Stimulated activated CD4-positive, alpha-beta T cell treated with anti-CD3 and anti-CD28 coated beads, Interleukin-12 subunit alpha, Interleukin-12 subunit beta, amount 100 ng/mL, for 4 hours (primary cell): ENCODE results near the gene TRIM61.
"Not testable (repeated sequence)": the region's sequence is repeated elsewhere in the genome, so short reads cannot be mapped to it uniquely, and the experiment has no call there.

Experiments used
- DNase-seq: peaks from one replicate; pipeline ENCODE4 v3.0.0-alpha.2; 2020

TRIM61 gene

DNA sequence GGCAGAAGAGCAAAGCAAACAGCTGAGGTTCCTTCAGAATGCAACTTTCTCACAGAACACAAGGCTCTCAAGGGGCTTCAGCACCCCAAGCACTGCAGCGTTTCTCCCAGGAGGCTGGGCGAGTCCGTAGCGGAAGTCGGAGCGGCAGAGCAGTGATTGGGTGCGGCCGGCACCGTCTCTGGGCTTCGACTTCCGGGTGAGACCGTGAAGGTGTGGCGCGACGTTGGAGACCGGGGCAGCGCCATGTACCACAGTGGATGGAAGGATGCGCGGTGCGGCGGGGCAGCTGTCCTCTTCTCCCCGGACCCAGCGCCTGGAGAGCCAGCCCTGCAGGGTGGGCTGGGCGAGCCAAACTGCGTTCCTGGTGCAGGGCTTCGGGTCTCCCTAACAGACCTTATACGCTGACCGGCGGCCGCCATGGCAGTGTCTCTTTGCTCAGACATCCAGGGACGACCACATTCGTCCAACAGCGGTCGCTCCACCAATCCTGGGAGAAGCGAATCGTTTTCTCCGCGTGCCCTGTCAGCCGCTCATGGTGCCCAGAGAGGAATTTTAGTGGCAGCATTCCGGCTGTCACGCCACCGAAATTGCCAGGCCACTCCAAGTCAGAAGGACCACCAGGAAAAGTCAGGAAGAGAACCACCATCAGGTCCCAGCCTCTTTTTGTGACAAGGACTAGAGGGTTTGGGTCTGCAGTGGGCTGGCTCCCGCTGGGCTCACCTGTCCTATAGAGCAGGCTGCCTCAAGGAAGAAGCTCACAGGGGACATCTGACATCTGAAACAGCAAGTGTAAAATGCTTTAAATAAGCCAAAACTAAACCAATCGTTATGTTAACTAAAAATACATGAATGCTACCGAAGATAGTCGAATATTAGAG, 20.5 kb downstream of the TRIM61 start:
- DNase-seq = peak; percentile 66

DNA sequence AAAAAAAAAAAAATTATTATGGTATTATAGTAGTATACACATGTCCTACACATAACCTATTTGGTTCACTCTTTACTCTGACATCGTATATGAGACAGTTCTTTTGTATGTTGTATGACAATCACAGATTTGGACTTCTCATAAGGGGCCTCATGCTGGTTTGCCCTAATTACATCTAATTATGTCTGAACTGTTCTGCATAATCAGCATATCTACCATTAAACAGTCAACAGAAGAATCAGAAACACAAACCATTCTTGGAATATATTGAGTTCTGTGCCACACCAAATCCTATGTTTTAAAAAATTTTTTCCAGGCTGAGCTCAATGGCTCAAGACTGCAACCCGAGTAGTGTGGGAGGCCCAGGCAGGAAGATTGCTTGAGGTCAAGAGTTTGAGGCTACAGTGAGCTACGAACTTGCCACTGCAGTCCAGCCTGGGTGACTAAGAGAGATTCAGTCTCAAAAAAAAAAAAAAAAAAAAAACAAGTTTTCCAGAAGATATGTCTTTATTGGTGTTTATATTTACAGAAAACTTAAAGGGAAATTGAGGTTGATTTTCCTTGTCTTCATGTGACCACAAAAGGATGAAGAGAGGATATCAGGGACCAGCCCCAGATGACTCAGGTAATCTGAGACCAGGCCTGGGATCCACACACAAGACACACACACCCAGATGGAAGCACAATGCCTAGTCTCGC, 22.2 kb downstream of the TRIM61 start:
- DNase-seq = no peak

GRCh38 chr4:164952551-164952950, 24.9 kb downstream of the TRIM61 start:
- no peak for DNase-seq

GRCh38 chr4:164949448-164950143, 27.9 kb downstream of the TRIM61 start:
- DNase-seq = no peak

GRCh38 chr4:164948975-164949374, 28.5 kb downstream of the TRIM61 start:
- DNase-seq = no peak

DNA sequence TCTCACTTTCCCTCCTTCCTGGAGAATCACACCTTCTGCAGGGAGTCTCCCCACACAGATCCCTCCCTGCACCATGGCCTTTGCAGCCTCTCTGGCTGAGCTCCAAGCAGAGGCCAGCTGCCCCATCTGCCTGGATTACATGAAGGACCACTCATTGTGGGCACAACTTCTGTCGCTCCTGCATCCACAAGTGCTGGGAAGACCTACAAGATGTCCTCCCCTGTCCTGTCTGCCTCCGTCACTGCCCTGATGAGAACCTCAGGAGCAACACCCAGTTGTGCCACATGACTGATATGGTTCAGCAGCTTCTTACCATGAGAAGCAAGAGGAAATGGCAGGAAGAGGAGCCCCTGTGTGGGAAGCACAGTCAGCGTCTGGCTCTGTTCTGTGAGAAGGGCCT, 29.5 kb downstream of the TRIM61 start:
- not testable (repeated sequence) for DNase-seq

- DNase-seq = no peak
Observed at GRCh38 chr4:164946810-164947209, 30.6 kb downstream of the TRIM61 start.

- no peak for DNase-seq
Observed at GRCh38 chr4:164945146-164945545, 32.3 kb downstream of the TRIM61 start.

- no peak for DNase-seq
Observed at GRCh38 chr4:164943192-164943591, 34.3 kb downstream of the TRIM61 start.

GRCh38 chr4:164937576-164938270, 39.7 kb downstream of the TRIM61 start:
- DNase-seq = no peak

- DNase-seq = not testable (repeated sequence)
Observed at GRCh38 chr4:164935865-164936606, 41.4 kb downstream of the TRIM61 start.

DNA sequence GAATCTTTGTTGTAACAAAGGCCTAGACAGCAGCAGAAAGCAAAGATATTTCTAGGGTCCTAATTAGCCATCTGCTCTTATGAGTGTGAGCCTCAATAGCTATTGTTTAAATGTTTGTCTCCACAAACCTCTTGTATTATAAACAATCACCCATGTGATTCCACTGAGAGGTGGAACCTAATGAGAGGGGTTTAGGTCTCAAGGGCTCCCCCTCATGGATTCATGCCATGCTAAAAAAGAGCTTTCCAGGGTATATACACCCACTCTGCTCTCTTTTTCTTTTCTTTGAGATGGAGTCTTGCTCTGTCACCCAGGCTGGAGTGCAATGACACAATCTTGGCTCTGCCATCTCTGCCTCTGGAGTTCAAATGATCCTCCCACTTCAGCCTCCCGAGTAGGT, 42.1 kb downstream of the TRIM61 start:
- DNase-seq = no peak

DNA sequence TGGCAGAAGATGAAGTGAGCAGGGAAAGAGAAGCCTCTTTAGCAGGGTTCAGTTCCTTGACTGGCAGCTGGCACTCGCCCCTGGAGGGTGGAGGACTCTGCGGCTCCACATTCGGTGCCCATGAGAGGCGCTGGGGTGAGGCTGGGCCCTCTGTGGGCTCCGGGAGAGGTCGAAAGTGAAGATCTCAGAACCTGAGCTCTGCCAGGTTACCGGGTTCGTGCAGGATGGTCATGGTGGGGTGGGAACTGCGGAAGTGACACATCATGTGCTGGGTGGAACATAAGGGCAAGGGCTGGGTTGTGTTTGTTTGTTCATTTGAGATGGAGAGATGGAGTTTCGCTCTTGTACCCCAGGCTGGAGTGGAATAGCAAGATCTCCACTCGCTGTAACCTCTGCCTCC, 44.2 kb downstream of the TRIM61 start:
- DNase-seq = no peak

GRCh38 chr4:164931551-164932324, 45.7 kb downstream of the TRIM61 start:
- no peak for DNase-seq

DNA sequence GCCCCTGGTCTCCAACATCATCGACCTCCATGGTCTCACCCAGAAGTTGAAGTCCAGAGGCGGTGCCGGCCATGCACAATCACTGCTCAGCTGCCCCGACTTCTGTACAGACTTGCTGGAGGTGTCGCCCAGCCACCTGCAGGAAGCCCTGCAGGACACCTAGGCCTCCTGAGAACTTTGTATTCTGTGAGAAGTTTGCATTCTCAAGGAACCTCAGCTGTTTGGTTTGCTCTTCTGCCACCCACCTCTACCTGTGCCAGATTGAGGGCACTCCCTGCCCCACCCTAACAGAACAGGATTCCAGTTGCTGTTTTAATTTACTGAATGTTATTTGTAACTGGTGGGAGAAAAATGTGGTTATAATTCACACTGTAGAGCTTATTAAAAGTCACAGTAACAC, 46.8 kb downstream of the TRIM61 start:
- no peak for DNase-seq

- not testable (repeated sequence) for DNase-seq
Observed at GRCh38 chr4:164927101-164927500, 50.4 kb downstream of the TRIM61 start.

- DNase-seq = no peak
Observed at GRCh38 chr4:164926301-164926700, 51.2 kb downstream of the TRIM61 start.

DNA sequence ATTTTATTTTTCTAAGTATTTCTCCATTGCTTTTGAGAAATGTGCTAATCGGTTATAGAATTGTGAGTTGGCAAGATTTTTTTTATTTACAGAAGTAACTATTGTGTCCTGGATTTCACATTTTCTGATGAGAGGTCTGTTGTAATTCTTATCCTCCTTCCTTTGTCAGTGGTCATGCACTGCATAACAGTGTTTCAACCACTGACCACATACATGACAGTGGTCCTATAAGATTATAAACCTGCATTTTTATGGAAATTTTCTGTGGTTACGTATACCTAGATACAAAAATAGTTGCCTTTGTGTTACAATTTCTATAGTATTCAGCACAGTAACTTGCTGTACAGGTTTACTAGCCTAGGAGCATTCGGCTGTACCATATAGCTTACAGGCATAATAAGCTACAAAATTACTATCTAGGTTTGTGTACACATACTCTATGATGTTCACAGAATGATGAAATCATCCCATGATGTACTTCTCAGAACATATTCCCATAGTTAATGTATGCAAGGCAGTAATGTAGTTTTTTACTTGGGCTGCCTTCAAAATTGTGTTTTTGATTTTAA, 52.7 kb downstream of the TRIM61 start:
- DNase-seq = no peak

GRCh38 chr4:164918956-164919355, 58.5 kb downstream of the TRIM61 start:
- no peak for DNase-seq
